GM23248 (cell line): ENCODE measurements around the gene LSM5. TPM values are rescaled to one million over a fixed set of nuclear protein-coding genes. Genes with fewer than 3 reads are reported as not detected.

Source experiments
- DNase-seq: peaks from one replicate; pipeline ENCODE4 v3.0.0-alpha.2; 2015
- H2AFZ ChIP-seq: fragments of 200-600 bp; sonication (generic); 2 replicates; pipeline ENCODE4 v1.6.1; 2016; ENCODE audit warnings: antibody characterized with exemption
- H3F3A ChIP-seq: fragments of 200-600 bp; sonication (generic); 2 replicates; pipeline ENCODE4 v1.6.1; 2016; ENCODE audit warnings: mild to moderate bottlenecking, antibody characterized with exemption, mixed run types; ENCODE audit not compliant: insufficient read depth
- H3K27ac ChIP-seq: fragments of 200-600 bp; sonication (generic); 2 replicates; pipeline ENCODE4 v1.5.1; 2016; ENCODE audit warnings: mild to moderate bottlenecking
- H3K27me3 ChIP-seq: fragments of 200-600 bp; sonication (generic); replicated peaks from 2 replicates; pipeline ENCODE4 v1.6.1; 2016; ENCODE audit warnings: mild to moderate bottlenecking; ENCODE audit not compliant: insufficient read depth
- H3K36me3 ChIP-seq: fragments of 200-600 bp; sonication (generic); 2 replicates; pipeline ENCODE4 v1.6.1; 2016; ENCODE audit warnings: low read depth, mild to moderate bottlenecking
- H3K4me1 ChIP-seq: fragments of 200-600 bp; sonication (generic); 2 replicates; pipeline ENCODE4 v1.6.1; 2016; ENCODE audit warnings: mild to moderate bottlenecking; ENCODE audit not compliant: insufficient read depth
- H3K4me2 ChIP-seq: fragments of 200-600 bp; sonication (generic); one replicate; pipeline ENCODE4 v1.6.1; 2016; ENCODE audit warnings: mild to moderate bottlenecking; ENCODE audit not compliant: unreplicated experiment
- H3K4me3 ChIP-seq: fragments of 200-600 bp; sonication (generic); 2 replicates; pipeline ENCODE4 v1.5.1; 2016; ENCODE audit warnings: mild to moderate bottlenecking
- H3K79me2 ChIP-seq: fragments of 200-600 bp; sonication (generic); 2 replicates; pipeline ENCODE4 v1.6.1; 2016; ENCODE audit warnings: mild to moderate bottlenecking; ENCODE audit not compliant: insufficient read depth
- H3K9ac ChIP-seq: fragments of 200-600 bp; sonication (generic); 2 replicates; pipeline ENCODE4 v1.6.1; 2016; ENCODE audit warnings: mild to moderate bottlenecking
- H3K9me2 ChIP-seq: fragments of 200-600 bp; sonication (generic); 2 replicates; pipeline ENCODE4 v1.6.1; 2016; ENCODE audit warnings: mixed run types, mild to moderate bottlenecking, moderate library complexity; ENCODE audit not compliant: insufficient read depth
- H3K9me3 ChIP-seq: fragments of 200-600 bp; sonication (generic); one replicate; pipeline ENCODE4 v1.6.1; 2017; ENCODE audit warnings: low read depth
- H4K20me1 ChIP-seq: fragments of 200-600 bp; sonication (generic); 2 replicates; pipeline ENCODE4 v1.6.0; 2016; ENCODE audit not compliant: insufficient read depth
- EZH2 ChIP-seq: fragments of 200-600 bp; sonication (generic); IDR thresholded peaks from 2 replicates; pipeline ENCODE4 v1.6.1; 2018; ENCODE audit warnings: antibody characterized with exemption, mild to moderate bottlenecking; ENCODE audit not compliant: insufficient read depth, poor library complexity, severe bottlenecking
- EZH2phosphoT487 ChIP-seq: fragments of 200-600 bp; sonication (generic); IDR thresholded peaks from 2 replicates; pipeline ENCODE4 v1.6.1; 2018; ENCODE audit warnings: antibody characterized with exemption, moderate library complexity, mild to moderate bottlenecking, low read depth; ENCODE audit not compliant: insufficient read depth
- WGBS, 2 experiments: methylation state at CpG; one replicate each; pipeline ENCODE4 v1.1.6; 2015 to 2017; ENCODE audit warnings: low lambda C conversion rate in 2 of 2, low coverage in 1 of 2; ENCODE audit errors: missing lambda C conversion rate in 2 of 2; 5-methylcytosine and 5-hydroxymethylcytosine counted together
- in situ Hi-C: fragments of 300-500 bp; cut with MboI; formaldehyde crosslinking; loops from 2 replicates; pipeline ENCODE4 v1.15.0; 2020
- polyA plus RNA-seq: library from polyadenylated mRNA; unstranded; fragments of >200 nt; fragmentation: Nextera tagmentation; extraction: Ambion mirVana; gene quantifications from 2 replicates; pipeline ENCODE4 v1.2.1, GENCODE V29; 2016
- total RNA-seq: library from RNA; depleted of rRNA; stranded (reverse); fragments of >200 nt; shearing (Covaris generic); gene quantifications from 2 replicates; pipeline ENCODE4 v1.2.3, GENCODE V29; 2014

Gene LSM5
- total and polyA plus RNA-seq, 2 experiments from 2014 or later, result 19.7 to 110 TPM

GRCh38 chr7:32532086-32532485, 41.9 kb upstream of the LSM5 start:
- in situ Hi-C loops, result no loop called here
- TF ChIP-seq EZH2 (no peak), EZH2phosphoT487 (no peak)
- WGBS, 2 experiments, result 96 to 100% methylated on average over 3 of the region's 3 CpGs
- Histone ChIP-seq H2AFZ (no peak overlapping the region), H3K4me2 (no peak overlapping the region), H3K9me3 (no peaks in the 10 kb centered on the region), H4K20me1 (no peaks in the 10 kb centered on the region), H3K27me3 (no peaks in the 10 kb centered on the region), H3K27ac (no peak overlapping the region), H3K9ac (no peak overlapping the region), H3K9me2 (no peaks in the 10 kb centered on the region), H3F3A (peaks cover 19% of the 10 kb centered on the region; the same call in 1 of the 2 replicates), H3K4me1 (peaks cover 9% of the 10 kb centered on the region), H3K79me2 (peaks cover 100% of the 10 kb centered on the region), H3K36me3 (0 out of 2 replicates have a peak, but pooled peaks cover 3% of the 10 kb centered on the region), H3K4me3 (no peak overlapping the region)
- no peak for DNase-seq

GRCh38 chr7:32531402-32531801, 41.2 kb upstream of the LSM5 start:
- peaks cover 12% of the 10 kb centered on the region; the same call in 1 of the 2 replicates for H3F3A ChIP-seq
- H3K79me2 ChIP-seq, result peaks cover 100% of the 10 kb centered on the region
- no peak overlapping the region for H2AFZ ChIP-seq
- no peak overlapping the region for H3K27ac ChIP-seq
- no peak for DNase-seq
- no peaks in the 10 kb centered on the region for H3K9me3 ChIP-seq
- TF ChIP-seq EZH2phosphoT487, result no peak
- no peaks in the 10 kb centered on the region for H3K27me3 ChIP-seq
- no peaks in the 10 kb centered on the region for H4K20me1 ChIP-seq
- H3K4me1 ChIP-seq, result peaks cover 2% of the 10 kb centered on the region; the same call in 1 of the 2 replicates
- H3K9ac ChIP-seq, result no peak overlapping the region
- no peak overlapping the region for H3K4me3 ChIP-seq
- 95 to 96% methylated on average over 13 of the region's 13 CpGs for WGBS, 2 experiments
- in situ Hi-C loops, result no loop called here
- no peak overlapping the region for H3K4me2 ChIP-seq
- 0 out of 2 replicates have a peak, but pooled peaks cover 3% of the 10 kb centered on the region for H3K36me3 ChIP-seq
- H3K9me2 ChIP-seq, result no peaks in the 10 kb centered on the region

- no peaks in the 10 kb centered on the region for H3K27me3 ChIP-seq
- H2AFZ ChIP-seq, result no peak overlapping the region
- in situ Hi-C loops, result no loop called here
- H4K20me1 ChIP-seq, result no peaks in the 10 kb centered on the region; the same call in 1 of the 2 replicates
- 88% methylated on average over 4 of the region's 4 CpGs for WGBS, 2 experiments
- H3K36me3 ChIP-seq, result no peaks in the 10 kb centered on the region
- H3F3A ChIP-seq, result no peaks in the 10 kb centered on the region
- peaks cover 100% of the 10 kb centered on the region for H3K79me2 ChIP-seq
- H3K9me3 ChIP-seq, result no peaks in the 10 kb centered on the region
- no peak overlapping the region for H3K4me2 ChIP-seq
- H3K9ac ChIP-seq, result no peak overlapping the region
- no peak for DNase-seq
- no peak for TF ChIP-seq EZH2phosphoT487
- no peak for TF ChIP-seq EZH2
- no peaks in the 10 kb centered on the region for H3K9me2 ChIP-seq
- H3K4me1 ChIP-seq, result no peaks in the 10 kb centered on the region
- H3K27ac ChIP-seq, result no peak overlapping the region
- no peak overlapping the region for H3K4me3 ChIP-seq
Measured at GRCh38 chr7:32525839-32526238, 35.7 kb upstream of the LSM5 start.

GRCh38 chr7:32524631-32525030, 34.5 kb upstream of the LSM5 start:
- Histone ChIP-seq H3K79me2 (peaks cover 100% of the 10 kb centered on the region), H3K9me3 (no peaks in the 10 kb centered on the region), H3F3A (no peaks in the 10 kb centered on the region), H3K9ac (no peak overlapping the region), H3K4me1 (no peaks in the 10 kb centered on the region), H3K9me2 (no peaks in the 10 kb centered on the region), H3K36me3 (no peaks in the 10 kb centered on the region), H4K20me1 (no peaks in the 10 kb centered on the region; the same call in 1 of the 2 replicates), H2AFZ (no peak overlapping the region), H3K4me2 (no peak overlapping the region), H3K27me3 (no peaks in the 10 kb centered on the region), H3K27ac (no peak overlapping the region), H3K4me3 (no peak overlapping the region)
- in situ Hi-C loops, result no loop called here
- DNase-seq, result no peak
- TF ChIP-seq EZH2phosphoT487, result no peak
- TF ChIP-seq EZH2, result no peak
